Choroid plexus epithelial cell (primary cell): Measurements from ENCODE around the gene AIFM2.
"Not testable (repeated sequence)": the region's sequence is repeated elsewhere in the genome, so short reads cannot be mapped to it uniquely, and the experiment has no call there.

Experiments used
- DNase-seq: peaks from one replicate; pipeline ENCODE4 v3.0.0-alpha.2; 2010; ENCODE audit warnings: low read depth
- H3K4me3 ChIP-seq: 2 replicates; pipeline ENCODE4 v1.5.1; 2011; ENCODE audit warnings: low read depth, mild to moderate bottlenecking, control low read depth, low read length, moderate library complexity
- CTCF ChIP-seq: conservative IDR thresholded peaks from 2 replicates; pipeline ENCODE4 v1.5.1; 2011; ENCODE audit warnings: low read depth, mild to moderate bottlenecking, control low read depth, inconsistent platforms, low read length, moderate library complexity

The AIFM2 gene

GRCh38 chr10:70160798-70161197 lies 28.2 kb upstream of the AIFM2 start:
- no peak overlapping the region for H3K4me3 ChIP-seq
- no peak for TF ChIP-seq CTCF
- DNase-seq, result no peak

- DNase-seq, H3K4me3 ChIP-seq: not testable (repeated sequence)
Observed at GRCh38 chr10:70159366-70159765, 26.7 kb upstream of the AIFM2 start.

GRCh38 chr10:70158113-70158512 lies 25.5 kb upstream of the AIFM2 start:
- H3K4me3 ChIP-seq, result no peak overlapping the region
- no peak for DNase-seq
- no peak for TF ChIP-seq CTCF

GRCh38 chr10:70155255-70155838 lies 22.7 kb upstream of the AIFM2 start:
- no peak for DNase-seq
- TF ChIP-seq CTCF, result no peak
- no peak overlapping the region for H3K4me3 ChIP-seq

- no peak for DNase-seq
- no peak overlapping the region for H3K4me3 ChIP-seq
- TF ChIP-seq CTCF, result no peak
Observed at GRCh38 chr10:70148516-70148915, 15.9 kb upstream of the AIFM2 start.

- no peak overlapping the region for H3K4me3 ChIP-seq
- TF ChIP-seq CTCF, result no peak
- DNase-seq, result no peak
Observed at GRCh38 chr10:70147259-70147625, 14.6 kb upstream of the AIFM2 start.

- TF ChIP-seq CTCF, result peak; percentile 76
- DNase-seq, result peak; percentile 99
- peak within 1 kb of the TSS; percentile 64 for H3K4me3 ChIP-seq
Observed at GRCh38 chr10:70146489-70147258, 14.0 kb upstream of the AIFM2 start, which contains the start of gene TYSND1. Gene TYSND1, minus strand, starts transcription at chr10:70146700. Its CDS starts 114 bp downstream, at chr10:70146586.
